Activated gamma-delta T cell treated with Interleukin-2 at 50 U/mL for 16 hours (primary cell): ENCODE data around the gene NLRP6.
"Not testable (repeated sequence)": the region's sequence is repeated elsewhere in the genome, so short reads cannot be mapped to it uniquely, and the experiment has no call there.

Experiments
- DNase-seq: peaks from one replicate; pipeline ENCODE4 v3.0.0-alpha.2; 2020

NLRP6 gene

DNA sequence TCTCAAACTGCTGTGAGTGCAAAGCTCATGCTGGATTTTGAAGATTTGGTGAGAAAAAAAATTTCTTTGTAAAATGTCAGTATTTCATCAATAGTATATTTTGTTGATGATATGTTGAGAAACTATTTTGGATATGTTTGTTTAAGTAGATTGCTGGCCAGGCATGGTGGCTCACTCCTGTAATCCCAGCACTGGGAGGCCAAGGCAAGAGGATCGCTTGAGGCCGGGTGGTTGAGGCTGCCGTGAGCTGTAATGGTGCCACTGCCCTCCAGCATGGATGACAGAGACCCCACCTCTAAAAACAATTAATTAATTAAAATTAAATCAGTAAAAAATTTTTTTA is 49.3 kb downstream of the NLRP6 start:
- no peak for DNase-seq

DNA sequence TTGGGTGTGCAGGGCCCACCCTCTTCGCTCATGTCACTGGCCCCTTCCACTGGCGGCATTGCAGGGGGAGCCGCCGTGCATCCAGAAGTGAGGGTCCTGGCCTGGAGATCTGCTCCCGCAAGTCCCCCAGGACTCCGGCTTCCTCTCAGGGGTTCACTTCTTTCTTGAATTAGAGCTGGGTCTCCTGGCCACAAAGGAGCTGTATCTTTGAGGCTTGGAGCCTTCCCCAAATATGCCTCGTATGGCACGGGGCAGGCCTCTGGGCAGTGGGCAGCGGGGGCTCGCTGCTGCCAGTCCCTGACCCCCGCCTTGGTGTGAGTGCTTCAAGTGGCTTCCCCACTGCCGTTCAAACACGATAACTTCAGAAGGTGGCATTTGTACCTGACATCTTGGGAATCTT is 49.8 kb downstream of the NLRP6 start:
- no peak for DNase-seq

DNA sequence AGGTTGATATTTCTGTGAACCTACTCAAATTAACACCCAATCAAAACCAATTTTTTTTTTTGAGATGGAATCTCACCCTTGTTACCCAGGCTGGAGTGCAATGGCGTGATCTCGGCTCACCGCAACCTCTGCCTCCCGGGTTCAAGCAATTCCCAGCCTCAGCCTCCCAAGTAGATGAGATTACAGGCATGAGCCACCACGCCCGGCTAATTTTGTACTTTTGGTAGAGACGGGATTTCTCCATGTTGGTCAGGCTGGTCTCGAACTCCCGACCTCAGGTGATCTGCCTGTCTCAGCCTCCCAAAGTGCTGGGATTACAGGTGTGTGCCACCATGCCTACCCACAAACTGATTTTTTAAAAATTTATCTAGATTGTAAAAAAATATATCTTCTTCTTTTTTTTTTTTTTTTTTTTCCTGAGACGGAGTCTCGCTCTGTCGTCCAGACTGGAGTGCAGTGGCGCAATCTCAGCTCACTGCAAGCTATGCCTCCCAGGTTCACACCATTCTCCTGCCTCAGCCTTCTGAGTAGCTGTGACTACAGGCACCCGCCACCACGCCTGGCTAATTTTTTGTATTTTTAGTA is 50.4 kb downstream of the NLRP6 start:
- not testable (repeated sequence) for DNase-seq

DNA sequence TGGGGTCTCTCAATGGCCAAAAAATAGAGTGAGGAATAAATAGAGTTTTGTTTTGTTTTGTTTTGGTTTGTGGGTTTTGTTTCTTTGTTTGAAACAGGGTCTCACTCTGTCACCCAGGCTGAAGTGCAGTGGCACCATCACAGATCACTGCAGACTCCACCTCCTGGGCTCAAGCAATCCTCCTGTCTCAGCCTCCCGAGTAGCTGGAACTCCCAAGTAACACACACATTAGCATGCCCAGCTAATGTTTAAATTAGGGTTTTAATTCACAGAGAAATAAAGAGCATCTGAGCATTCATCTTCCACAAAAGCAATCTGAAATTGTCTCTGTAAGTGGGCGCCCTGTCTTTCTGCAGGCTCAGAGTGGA is 51.7 kb downstream of the NLRP6 start:
- no peak for DNase-seq

DNA sequence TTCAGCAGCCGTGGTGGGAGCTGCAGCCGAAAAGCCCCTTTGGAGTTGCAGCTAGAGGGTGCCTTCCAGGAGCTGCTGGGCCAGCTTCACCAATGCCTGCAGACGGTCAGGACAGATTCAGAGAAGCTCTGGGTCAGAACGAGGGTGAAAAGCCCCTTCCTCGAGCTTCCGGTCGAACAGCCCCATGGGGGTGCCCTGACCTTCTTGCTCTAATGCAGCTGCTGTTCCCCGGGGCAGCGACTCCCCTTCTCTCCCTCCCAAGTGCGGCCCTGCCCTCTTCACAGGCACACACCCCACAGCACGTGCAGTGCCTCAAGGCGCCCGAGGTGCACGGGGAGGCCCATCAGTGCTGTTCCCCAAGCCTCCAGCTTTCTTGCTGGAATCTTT is 52.1 kb downstream of the NLRP6 start:
- DNase-seq: no peak

DNA sequence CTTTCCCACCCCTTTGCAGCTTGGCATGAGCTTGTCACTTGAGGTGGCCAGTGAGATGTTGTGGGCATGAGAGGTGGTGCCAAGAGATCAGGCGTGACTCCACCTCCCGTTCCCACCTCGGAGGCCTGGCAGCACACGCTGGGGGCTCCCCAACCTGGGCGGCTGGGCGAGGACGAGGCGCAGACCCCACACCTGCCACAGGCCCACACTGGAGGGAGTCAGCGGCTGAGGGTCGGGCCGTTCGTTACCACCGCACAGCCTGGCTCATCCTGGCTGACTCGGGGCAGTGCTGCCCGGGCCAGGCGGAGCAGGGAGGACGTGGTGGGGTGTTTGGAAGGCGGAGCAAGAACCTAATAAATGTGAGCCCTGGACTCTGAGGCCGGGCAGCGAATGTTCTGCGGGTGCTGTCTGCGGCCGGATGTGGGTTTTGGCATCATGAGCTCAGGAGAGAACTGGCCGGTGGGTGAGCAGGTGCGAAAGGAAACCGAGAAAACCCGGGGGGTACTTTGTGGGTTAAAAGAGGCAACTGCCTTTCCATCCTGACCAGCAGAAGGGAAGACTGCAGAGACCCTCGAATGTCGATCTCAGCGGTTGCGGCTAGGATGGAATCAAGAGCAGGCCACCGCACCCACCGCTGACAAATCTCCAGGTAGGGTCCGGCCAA is 52.6 kb downstream of the NLRP6 start:
- no peak for DNase-seq

DNA sequence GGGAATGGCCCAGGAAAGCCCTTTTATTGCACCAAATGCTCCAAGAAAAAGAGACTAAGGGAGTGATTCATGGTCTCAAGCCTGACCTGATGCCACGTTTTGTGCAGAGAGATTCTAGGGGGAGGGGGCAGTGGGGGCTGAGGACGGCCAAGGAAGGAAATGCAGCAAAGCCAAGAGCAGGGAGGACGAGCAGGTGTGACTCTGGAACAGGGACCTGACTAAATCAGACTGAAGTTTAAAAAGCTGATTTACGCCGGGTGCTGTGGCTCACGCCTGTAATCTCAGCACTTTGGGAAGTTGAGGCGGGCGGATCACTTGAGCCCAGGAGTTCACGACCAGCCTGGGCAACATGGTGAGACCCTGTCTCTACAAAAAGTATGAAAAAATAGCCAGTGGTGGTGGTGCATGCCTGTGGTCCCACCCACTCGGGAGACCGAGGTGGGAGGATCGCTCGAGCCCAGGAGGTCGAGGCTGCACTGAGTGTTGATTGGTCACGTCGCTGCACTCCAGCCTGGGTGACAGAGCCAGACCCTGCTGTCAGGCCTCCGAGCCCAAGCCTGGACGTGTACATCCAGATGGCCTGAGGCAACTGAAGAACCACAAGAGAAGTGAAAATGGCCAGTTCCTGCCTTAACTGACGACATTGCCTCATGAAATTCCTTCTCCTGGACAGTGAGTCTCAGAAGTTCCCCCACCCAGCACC is 53.3 kb downstream of the NLRP6 start:
- no peak for DNase-seq

DNA sequence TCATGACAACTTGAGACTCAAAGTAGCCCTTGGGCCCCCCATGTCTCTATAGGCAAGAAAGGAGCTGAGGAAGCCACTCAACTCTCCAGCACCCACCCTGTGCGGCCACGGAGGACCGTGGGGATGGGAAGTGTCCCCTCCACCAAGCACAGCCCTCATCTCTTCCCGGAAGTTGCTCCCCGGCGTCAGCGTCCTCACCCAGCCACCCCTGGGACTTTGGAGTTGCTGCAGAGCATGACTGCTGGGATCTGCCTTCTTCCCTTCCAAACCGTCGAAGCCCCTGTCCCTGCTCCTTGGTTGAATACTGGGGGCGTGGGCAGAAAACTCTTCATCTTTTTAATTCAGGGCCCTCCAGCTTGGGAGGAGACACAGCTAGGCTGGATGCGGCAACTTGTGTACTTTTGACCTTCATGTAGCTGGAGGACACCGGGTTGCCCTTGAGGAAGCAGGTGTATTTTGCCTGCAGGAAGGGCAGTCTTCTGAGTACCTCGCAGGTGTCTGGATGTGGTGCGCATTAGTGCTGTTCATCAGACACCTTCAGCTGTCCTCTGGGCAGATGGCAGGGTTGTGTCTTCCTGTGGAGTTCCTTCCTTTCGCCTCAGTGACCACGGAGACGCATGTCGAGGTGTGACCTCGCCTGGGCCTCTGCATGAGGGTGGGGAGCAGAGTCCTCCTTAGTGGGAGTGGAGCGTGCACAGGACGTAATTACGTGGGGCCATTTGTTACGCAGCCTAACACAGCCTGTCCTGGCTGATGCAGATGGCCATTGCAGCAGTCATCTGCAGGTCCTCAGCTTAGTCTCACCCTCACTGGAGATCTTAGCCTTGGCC is 54.7 kb downstream of the NLRP6 start:
- no peak for DNase-seq

DNA sequence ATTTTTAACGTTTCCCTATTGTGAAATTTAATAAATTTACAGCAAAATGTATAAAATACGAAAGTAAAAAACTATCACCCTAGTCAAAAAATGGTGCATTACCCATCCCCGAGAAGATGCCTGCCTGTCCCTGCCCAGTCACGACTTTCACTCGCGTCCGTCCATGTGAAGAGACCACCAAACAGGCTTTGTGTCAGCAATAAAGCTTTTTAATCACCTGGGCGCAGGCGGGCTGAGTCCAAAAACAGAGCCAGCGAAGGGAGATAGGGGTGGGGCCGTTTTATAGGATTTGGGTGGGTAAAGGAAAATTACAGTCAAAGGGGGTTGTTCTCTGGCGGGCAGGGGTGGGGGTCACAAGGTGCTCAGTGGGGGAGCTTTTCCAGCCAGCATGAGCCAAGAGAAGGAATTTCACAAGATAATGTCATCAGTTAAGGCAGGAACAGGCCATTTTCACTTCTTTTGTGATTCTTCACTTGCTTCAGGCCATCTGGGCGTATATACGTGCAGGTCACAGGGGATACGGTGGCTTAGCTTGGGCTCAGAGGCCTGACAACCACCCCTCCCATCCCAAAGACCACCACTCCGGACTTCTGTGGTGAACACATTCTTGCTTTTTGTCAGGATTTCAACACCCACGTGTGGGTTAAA is 55.5 kb downstream of the NLRP6 start:
- not testable (repeated sequence) for DNase-seq

DNA sequence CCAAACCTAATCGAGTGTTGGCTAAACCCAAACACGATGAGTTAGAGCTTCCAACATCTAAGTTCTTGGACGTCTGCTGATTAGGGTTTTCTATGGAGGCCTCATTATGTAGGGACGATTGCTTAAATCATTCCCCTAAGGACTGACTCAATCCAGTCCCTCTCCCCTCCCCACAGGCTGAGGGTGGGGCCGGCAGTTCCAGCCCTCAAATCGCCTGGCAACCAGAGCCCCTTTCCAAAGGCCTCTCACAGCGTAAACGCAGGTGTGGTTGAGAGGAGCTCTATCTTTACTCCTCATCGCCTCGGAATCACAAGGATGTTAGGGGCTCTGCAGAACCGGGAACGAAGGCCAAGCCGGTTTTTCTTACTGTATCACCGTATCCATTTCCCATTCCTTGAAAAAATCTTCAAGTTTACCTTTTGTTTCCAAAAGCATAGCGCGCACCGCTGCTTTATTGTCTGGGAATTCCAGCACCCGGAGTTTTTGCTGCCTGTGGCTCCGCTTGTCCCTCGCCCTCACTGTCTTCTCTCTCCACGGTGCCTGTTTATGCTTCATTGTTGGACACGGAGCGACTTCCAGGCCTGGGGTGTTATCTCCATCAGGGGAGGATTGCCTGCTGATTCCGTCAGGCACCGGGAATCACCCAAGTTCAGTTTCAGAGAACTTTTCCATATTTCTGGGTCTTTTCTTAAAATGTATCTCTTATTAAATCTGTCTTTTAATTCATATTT is 56.2 kb downstream of the NLRP6 start:
- no peak for DNase-seq
